Upper lobe of left lung (tissue), 4 donors: ENCODE measurements around the gene RSBN1L.

Experiments
- CTCF ChIP-seq, 6 experiments: fragments of 450-650 bp in 4 of 6; fragments of 200-600 bp in 2 of 6; sonication (generic) in 2 of 6; IDR thresholded peaks; one replicate each; pipeline ENCODE4 v1.5.1; 2016 to 2019; ENCODE audit warnings: antibody characterized with exemption in 6 of 6
- POLR2AphosphoS5 ChIP-seq, 2 donors: sonication (generic); formaldehyde crosslinking; IDR thresholded peaks; one replicate each; pipeline ENCODE4 v1.5.1; 2017; ENCODE audit warnings: antibody characterized with exemption in 2 of 2

GRCh38 chr7:77658928-77659327, 37.3 kb upstream of the RSBN1L start:
- no peak for TF ChIP-seq POLR2AphosphoS5 (IDR thresholded peaks at IDR 0.05)
- TF ChIP-seq CTCF (IDR thresholded peaks at IDR 0.05) = no peak
